Hepatocyte (in vitro differentiated cells): Measurements from ENCODE around the gene HCN3. TPM values are rescaled to one million over a fixed set of nuclear protein-coding genes. Genes with fewer than 3 reads are reported as not detected.

Source experiments
- DNase-seq: peaks from one replicate; pipeline ENCODE4 v3.0.0-alpha.2; 2016; ENCODE audit warnings: low spot score
- H2AFZ ChIP-seq: fragments of 200-600 bp; sonication (generic); 2 replicates; pipeline ENCODE4 v1.6.0; 2016; ENCODE audit warnings: antibody characterized with exemption, mild to moderate bottlenecking
- H3K27ac ChIP-seq: fragments of 200-600 bp; sonication (generic); 2 replicates; pipeline ENCODE4 v1.5.1; 2016; ENCODE audit warnings: mild to moderate bottlenecking
- H3K27me3 ChIP-seq: fragments of 200-600 bp; sonication (generic); 2 replicates; pipeline ENCODE4 v1.6.1; 2016
- H3K36me3 ChIP-seq: fragments of 200-600 bp; sonication (generic); replicated peaks from 2 replicates; pipeline ENCODE4 v1.5.1; 2016; ENCODE audit warnings: low read depth; ENCODE audit not compliant: insufficient read depth
- H3K4me1 ChIP-seq: fragments of 200-600 bp; sonication (generic); 2 replicates; pipeline ENCODE4 v1.5.1; 2016; ENCODE audit warnings: mild to moderate bottlenecking, moderate library complexity; ENCODE audit not compliant: insufficient read depth
- H3K4me2 ChIP-seq: fragments of 200-600 bp; sonication (generic); 2 replicates; pipeline ENCODE4 v1.6.0; 2016
- H3K4me3 ChIP-seq: fragments of 200-600 bp; sonication (generic); 2 replicates; pipeline ENCODE4 v1.5.1; 2016; ENCODE audit warnings: mild to moderate bottlenecking
- H3K79me2 ChIP-seq: fragments of 200-600 bp; sonication (generic); 2 replicates; pipeline ENCODE4 v1.6.0; 2017; ENCODE audit warnings: mild to moderate bottlenecking
- H3K9me2 ChIP-seq: fragments of 200-600 bp; sonication (generic); replicated peaks from 2 replicates; pipeline ENCODE4 v1.6.0; 2017; ENCODE audit warnings: mild to moderate bottlenecking; ENCODE audit not compliant: insufficient read depth
- H3K9me3 ChIP-seq: fragments of 200-600 bp; sonication (generic); 2 replicates; pipeline ENCODE4 v1.5.1; 2016; ENCODE audit warnings: low read depth, mild to moderate bottlenecking
- H4K20me1 ChIP-seq: fragments of 200-600 bp; sonication (generic); 2 replicates; pipeline ENCODE4 v1.6.0; 2016; ENCODE audit warnings: mild to moderate bottlenecking; ENCODE audit not compliant: insufficient read depth, poor library complexity, severe bottlenecking
- EZH2 ChIP-seq: fragments of 200-600 bp; sonication (generic); IDR thresholded peaks from 2 replicates; pipeline ENCODE4 v1.6.1; 2016; ENCODE audit warnings: antibody characterized with exemption, mild to moderate bottlenecking, borderline replicate concordance
- EZH2phosphoT487 ChIP-seq: fragments of 200-600 bp; sonication (generic); IDR thresholded peaks from one replicate; pipeline ENCODE4 v1.6.1; 2018; ENCODE audit warnings: antibody characterized with exemption, mild to moderate bottlenecking, low read depth, moderate library complexity; ENCODE audit not compliant: unreplicated experiment, severe bottlenecking
- WGBS: methylation state at CpG from one replicate; pipeline ENCODE4 v1.1.6; 2016; ENCODE audit warnings: low lambda C conversion rate; ENCODE audit errors: missing lambda C conversion rate; 5-methylcytosine and 5-hydroxymethylcytosine counted together
- polyA plus RNA-seq: library from polyadenylated mRNA; unstranded; fragments of >200 nt; fragmentation: Nextera tagmentation; extraction: Ambion mirVana; gene quantifications from 2 replicates; pipeline ENCODE4 v1.2.1, GENCODE V29; 2016
- total RNA-seq: library from RNA; depleted of rRNA; stranded (reverse); fragments of >200 nt; gene quantifications from 2 replicates; pipeline ENCODE4 v1.2.3, GENCODE V29; 2014
- TF ChIP-seq, protein P1 (sequence below): fragments of 200-600 bp; sonication (generic); IDR thresholded peaks from 2 replicates; pipeline ENCODE4 v1.5.1; 2016; ENCODE audit warnings: antibody characterized with exemption, mild to moderate bottlenecking; ENCODE audit not compliant: poor library complexity

Gene HCN3
- total and polyA plus RNA-seq, 2 experiments from 2014 or later: 4.3 to 5.6 TPM

DNA sequence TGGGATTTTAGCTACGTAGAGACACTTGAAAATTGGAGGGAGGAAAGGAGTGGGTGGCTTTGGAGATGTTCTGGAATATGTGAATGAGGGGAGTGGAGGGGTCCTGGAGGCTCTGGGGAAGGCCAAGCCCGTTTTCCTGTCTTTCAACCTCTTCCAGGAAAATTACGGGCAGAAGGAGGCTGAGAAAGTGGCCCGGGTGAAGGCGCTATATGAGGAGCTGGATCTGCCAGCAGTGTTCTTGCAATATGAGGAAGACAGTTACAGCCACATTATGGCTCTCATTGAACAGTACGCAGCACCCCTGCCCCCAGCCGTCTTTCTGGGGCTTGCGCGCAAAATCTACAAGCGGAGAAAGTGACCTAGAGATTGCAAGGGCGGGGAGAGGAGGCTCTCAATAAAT is 43.0 kb downstream of the HCN3 start:
- H3K9me2 ChIP-seq: no peaks in the 10 kb centered on the region
- H3K27me3 ChIP-seq: no peaks in the 10 kb centered on the region
- no peak overlapping the region for H3K27ac ChIP-seq
- no peaks in the 10 kb centered on the region for H3K36me3 ChIP-seq
- no peaks in the 10 kb centered on the region for H3K9me3 ChIP-seq
- peak overlapping the region; percentile 87 for H3K4me2 ChIP-seq
- peaks cover 27% of the 10 kb centered on the region for H3K4me1 ChIP-seq
- no peak overlapping the region for H2AFZ ChIP-seq
- WGBS: 80% methylated on average over 11 of the region's 11 CpGs
- peaks cover 8% of the 10 kb centered on the region for H3K79me2 ChIP-seq
- H3K4me3 ChIP-seq: no peak overlapping the region
- no peak for DNase-seq
- H4K20me1 ChIP-seq: peaks cover 9% of the 10 kb centered on the region
- TF ChIP-seq EZH2phosphoT487 (no peak), EZH2 (no peak)
- TF ChIP-seq, protein P1, sequence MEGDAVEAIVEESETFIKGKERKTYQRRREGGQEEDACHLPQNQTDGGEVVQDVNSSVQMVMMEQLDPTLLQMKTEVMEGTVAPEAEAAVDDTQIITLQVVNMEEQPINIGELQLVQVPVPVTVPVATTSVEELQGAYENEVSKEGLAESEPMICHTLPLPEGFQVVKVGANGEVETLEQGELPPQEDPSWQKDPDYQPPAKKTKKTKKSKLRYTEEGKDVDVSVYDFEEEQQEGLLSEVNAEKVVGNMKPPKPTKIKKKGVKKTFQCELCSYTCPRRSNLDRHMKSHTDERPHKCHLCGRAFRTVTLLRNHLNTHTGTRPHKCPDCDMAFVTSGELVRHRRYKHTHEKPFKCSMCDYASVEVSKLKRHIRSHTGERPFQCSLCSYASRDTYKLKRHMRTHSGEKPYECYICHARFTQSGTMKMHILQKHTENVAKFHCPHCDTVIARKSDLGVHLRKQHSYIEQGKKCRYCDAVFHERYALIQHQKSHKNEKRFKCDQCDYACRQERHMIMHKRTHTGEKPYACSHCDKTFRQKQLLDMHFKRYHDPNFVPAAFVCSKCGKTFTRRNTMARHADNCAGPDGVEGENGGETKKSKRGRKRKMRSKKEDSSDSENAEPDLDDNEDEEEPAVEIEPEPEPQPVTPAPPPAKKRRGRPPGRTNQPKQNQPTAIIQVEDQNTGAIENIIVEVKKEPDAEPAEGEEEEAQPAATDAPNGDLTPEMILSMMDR: no peak

GRCh38 chr1:155320661-155321617 is 43.7 kb downstream of the HCN3 start, which contains the start of gene RUSC1:
RUSC1 (plus strand) TSS chr1:155320894; CDS start chr1:155321774, 880 bp downstream.
- H3K27me3 ChIP-seq: no peaks in the 10 kb centered on the region
- peak; percentile 58 for DNase-seq
- TF ChIP-seq, protein P1: no peak
- TF ChIP-seq EZH2phosphoT487: no peak
- no peak for TF ChIP-seq EZH2
- H3K9me3 ChIP-seq: no peaks in the 10 kb centered on the region
- H3K27ac ChIP-seq: peak within 1 kb of the TSS; percentile 94
- no peak within 1 kb of the TSS for H3K4me3 ChIP-seq
- H3K36me3 ChIP-seq: no peaks in the 10 kb centered on the region
- H2AFZ ChIP-seq: no peak within 1 kb of the TSS
- 44% methylated on average over 37 of the region's 51 CpGs for WGBS
- peaks cover 11% of the 10 kb centered on the region for H4K20me1 ChIP-seq
- H3K9me2 ChIP-seq: no peaks in the 10 kb centered on the region
- H3K4me2 ChIP-seq: peak within 1 kb of the TSS; percentile 87
- H3K4me1 ChIP-seq: peaks cover 32% of the 10 kb centered on the region
- H3K79me2 ChIP-seq: peaks cover 14% of the 10 kb centered on the region

- peaks cover 27% of the 10 kb centered on the region for H3K4me1 ChIP-seq
- no peaks in the 10 kb centered on the region for H3K9me3 ChIP-seq
- peak overlapping the region; percentile 87 for H3K4me2 ChIP-seq
- no peaks in the 10 kb centered on the region for H3K9me2 ChIP-seq
- H3K27ac ChIP-seq: peak overlapping the region; percentile 94
- peak overlapping the region; percentile 69 for H2AFZ ChIP-seq
- WGBS: 57% methylated on average over 27 of the region's 27 CpGs
- H3K79me2 ChIP-seq: peaks cover 21% of the 10 kb centered on the region
- peaks cover 11% of the 10 kb centered on the region for H4K20me1 ChIP-seq
- H3K36me3 ChIP-seq: no peaks in the 10 kb centered on the region
- peak; percentile 31 for DNase-seq
- TF ChIP-seq EZH2phosphoT487 (no peak), EZH2 (no peak)
- peak overlapping the region; percentile 63 for H3K4me3 ChIP-seq
- H3K27me3 ChIP-seq: no peaks in the 10 kb centered on the region
Measured at GRCh38 chr1:155321639-155322503, 44.6 kb downstream of the HCN3 start.
